ENCODE data around the gene HS6ST2. TPM values are rescaled to one million over a fixed set of nuclear protein-coding genes. Genes with fewer than 3 reads are reported as not detected.

HS6ST2 gene
- polyA plus RNA-seq, 1 donor (not counting 4 experiments of a cell fraction or from before 2014, with no cell fraction given): 0.43 TPM

DNA sequence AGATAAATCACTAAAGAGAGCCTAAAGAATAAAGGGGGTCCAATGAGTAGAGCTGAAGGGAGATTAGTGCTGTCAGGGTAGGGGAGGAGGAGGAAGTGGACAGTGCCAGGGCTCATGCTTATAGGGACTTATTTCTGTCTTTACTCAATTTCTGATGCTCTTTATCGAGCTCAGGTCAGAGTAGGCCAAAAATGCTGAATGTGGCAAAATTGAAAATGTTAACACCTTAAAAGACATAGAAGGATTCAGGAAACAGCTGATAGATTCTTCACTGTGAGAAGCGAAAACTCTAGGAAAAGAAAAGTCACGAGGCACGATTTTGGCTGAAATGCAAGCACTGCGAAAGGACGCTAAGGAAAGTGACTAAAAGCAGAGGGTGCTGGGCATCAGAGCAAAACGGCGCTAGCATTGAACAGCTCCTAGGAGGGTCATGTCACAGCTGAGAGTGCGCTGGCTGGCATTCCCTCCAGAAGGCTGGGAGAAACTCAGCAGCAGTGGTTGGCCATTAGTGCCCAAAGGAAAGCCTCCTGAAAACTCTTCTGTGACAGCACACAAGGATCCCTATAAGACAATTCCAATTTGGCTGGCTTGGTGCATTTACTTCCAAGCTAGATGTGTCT lies 150.9 kb downstream of the HS6ST2 start:
- DNase-seq (ENCODE audit: low read depth, low spot score) (no peak), FAIRE-seq (no peak)
- no peaks in the 10 kb centered on the region for H3K79me2 ChIP-seq (ENCODE audit: control insufficient read depth, insufficient read depth, low read length)
- H4K20me1 ChIP-seq (ENCODE audit: control insufficient read depth, extremely low read depth, insufficient read depth, low read length): no peaks in the 10 kb centered on the region
- no peaks in the 10 kb centered on the region for H3K9me1 ChIP-seq (ENCODE audit: control insufficient read depth, extremely low read depth, insufficient read depth, low read length)
- no peak overlapping the region for H3K27ac ChIP-seq (ENCODE audit: control insufficient read depth, insufficient read depth, low read length)
- dilution Hi-C loops (cut with MboI; ENCODE audit: extremely low pct_ligation_motif_present, low sequenced_read_pairs): no loop called here
- no peak overlapping the region for H3K4me3 ChIP-seq (ENCODE audit: control insufficient read depth in 2 of 3, extremely low read depth in 1 of 3, insufficient read depth in 2 of 3, low read depth in 1 of 3, low read length in 3 of 3)
- H3K4me2 ChIP-seq (ENCODE audit: control insufficient read depth, extremely low read depth, insufficient read depth, low read depth, low read length): no peak overlapping the region
- H3K4me1 ChIP-seq (ENCODE audit: control insufficient read depth, extremely low read depth, insufficient read depth, low read length): no peaks in the 10 kb centered on the region
- no peak overlapping the region for H2AFZ ChIP-seq (ENCODE audit: control insufficient read depth, low read length)
- no peak overlapping the region for H3K9ac ChIP-seq (ENCODE audit: control insufficient read depth, extremely low read depth, insufficient read depth, low read length)
- no peaks in the 10 kb centered on the region for H3K9me3 ChIP-seq (ENCODE audit: control insufficient read depth, low read depth, low read length)
- TF ChIP-seq EZH2 (IDR thresholded peaks at IDR 0.05; ENCODE audit: low read length): no peak
- TF ChIP-seq, protein P1, sequence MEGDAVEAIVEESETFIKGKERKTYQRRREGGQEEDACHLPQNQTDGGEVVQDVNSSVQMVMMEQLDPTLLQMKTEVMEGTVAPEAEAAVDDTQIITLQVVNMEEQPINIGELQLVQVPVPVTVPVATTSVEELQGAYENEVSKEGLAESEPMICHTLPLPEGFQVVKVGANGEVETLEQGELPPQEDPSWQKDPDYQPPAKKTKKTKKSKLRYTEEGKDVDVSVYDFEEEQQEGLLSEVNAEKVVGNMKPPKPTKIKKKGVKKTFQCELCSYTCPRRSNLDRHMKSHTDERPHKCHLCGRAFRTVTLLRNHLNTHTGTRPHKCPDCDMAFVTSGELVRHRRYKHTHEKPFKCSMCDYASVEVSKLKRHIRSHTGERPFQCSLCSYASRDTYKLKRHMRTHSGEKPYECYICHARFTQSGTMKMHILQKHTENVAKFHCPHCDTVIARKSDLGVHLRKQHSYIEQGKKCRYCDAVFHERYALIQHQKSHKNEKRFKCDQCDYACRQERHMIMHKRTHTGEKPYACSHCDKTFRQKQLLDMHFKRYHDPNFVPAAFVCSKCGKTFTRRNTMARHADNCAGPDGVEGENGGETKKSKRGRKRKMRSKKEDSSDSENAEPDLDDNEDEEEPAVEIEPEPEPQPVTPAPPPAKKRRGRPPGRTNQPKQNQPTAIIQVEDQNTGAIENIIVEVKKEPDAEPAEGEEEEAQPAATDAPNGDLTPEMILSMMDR (optimal IDR thresholded peaks at IDR 0.05 in 1 of 3, IDR thresholded peaks at IDR 0.05 in 1 of 3, conservative IDR thresholded peaks at IDR 0.05 in 1 of 3; ENCODE audit: extremely low read depth in 1 of 3, insufficient read depth in 2 of 3, low read length in 3 of 3): no peak
- no peaks in the 10 kb centered on the region for H3K27me3 ChIP-seq (ENCODE audit: control insufficient read depth, extremely low read depth, insufficient read depth, low read length)
- no peaks in the 10 kb centered on the region for H3K36me3 ChIP-seq (ENCODE audit: control insufficient read depth in 2 of 2, extremely low read depth in 1 of 2, insufficient read depth in 2 of 2, low read length in 2 of 2)

DNA sequence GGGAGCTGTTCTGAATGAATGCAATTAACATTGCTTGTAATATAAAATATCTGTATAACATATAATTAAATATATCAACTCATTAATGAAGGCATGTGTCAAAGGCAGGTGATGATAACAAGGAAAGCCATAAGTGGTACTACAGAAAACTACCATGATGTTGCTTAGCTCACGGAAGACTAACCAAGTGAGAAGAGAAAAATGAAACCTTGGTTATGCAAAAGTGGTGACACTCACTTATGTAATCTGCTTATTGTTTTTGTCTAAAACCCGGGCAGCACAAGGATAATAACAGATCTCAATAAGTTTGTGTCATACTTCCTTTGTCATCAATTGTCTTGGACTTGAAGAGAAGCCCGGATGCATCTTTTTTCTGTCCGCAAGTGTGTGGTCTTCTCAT lies 156.4 kb downstream of the HS6ST2 start:
- TF ChIP-seq EZH2 (IDR thresholded peaks at IDR 0.05; ENCODE audit: low read length): no peak
- TF ChIP-seq, protein P1 (optimal IDR thresholded peaks at IDR 0.05 in 1 of 3, IDR thresholded peaks at IDR 0.05 in 1 of 3, conservative IDR thresholded peaks at IDR 0.05 in 1 of 3; ENCODE audit: extremely low read depth in 1 of 3, insufficient read depth in 2 of 3, low read length in 3 of 3): no peak

More for the DNA sequence above, 156.4 kb downstream of the HS6ST2 start:
- no peaks in the 10 kb centered on the region for H3K9me3 ChIP-seq (ENCODE audit: control insufficient read depth, low read depth, low read length)
- DNase-seq (ENCODE audit: low read depth, low spot score): no peak
- H3K79me2 ChIP-seq (ENCODE audit: control insufficient read depth, insufficient read depth, low read length): no peaks in the 10 kb centered on the region
- no peaks in the 10 kb centered on the region for H3K27me3 ChIP-seq (ENCODE audit: control insufficient read depth, extremely low read depth, insufficient read depth, low read length)
- no peak overlapping the region for H3K4me3 ChIP-seq (ENCODE audit: control insufficient read depth in 2 of 3, extremely low read depth in 1 of 3, insufficient read depth in 2 of 3, low read depth in 1 of 3, low read length in 3 of 3)
- dilution Hi-C loops (cut with MboI; ENCODE audit: extremely low pct_ligation_motif_present, low sequenced_read_pairs): no loop called here
- no peaks in the 10 kb centered on the region for H3K36me3 ChIP-seq (ENCODE audit: control insufficient read depth in 2 of 2, extremely low read depth in 1 of 2, insufficient read depth in 2 of 2, low read length in 2 of 2)
- H3K27ac ChIP-seq (ENCODE audit: control insufficient read depth, insufficient read depth, low read length): no peak overlapping the region
- H2AFZ ChIP-seq (ENCODE audit: control insufficient read depth, low read length): no peak overlapping the region
- no peaks in the 10 kb centered on the region for H3K4me1 ChIP-seq (ENCODE audit: control insufficient read depth, extremely low read depth, insufficient read depth, low read length)
- no peaks in the 10 kb centered on the region for H3K9me1 ChIP-seq (ENCODE audit: control insufficient read depth, extremely low read depth, insufficient read depth, low read length)
- no peak for FAIRE-seq
- no peaks in the 10 kb centered on the region for H4K20me1 ChIP-seq (ENCODE audit: control insufficient read depth, extremely low read depth, insufficient read depth, low read length)
- H3K9ac ChIP-seq (ENCODE audit: control insufficient read depth, extremely low read depth, insufficient read depth, low read length): no peak overlapping the region
- H3K4me2 ChIP-seq (ENCODE audit: control insufficient read depth, extremely low read depth, insufficient read depth, low read depth, low read length): no peak overlapping the region
